AG04450 (cell line): Measurements from ENCODE around the gene NBEAL2. TPM values are rescaled to one million over a fixed set of nuclear protein-coding genes. Genes with fewer than 3 reads are reported as not detected.
"Not testable (repeated sequence)": the region's sequence is repeated elsewhere in the genome, so short reads cannot be mapped to it uniquely, and the experiment has no call there.

ENCODE experiments used
- CTCF ChIA-PET: fragments of 300-600, 350-600 bp; formaldehyde crosslinking; extraction: SDS; loops from one replicate; lab custom pipeline; 2022; ENCODE audit warnings: antibody characterized with exemption, inconsistent platforms; lab: Charles Lee
- POLR2A ChIA-PET: fragments of 350-600 bp; formaldehyde crosslinking; extraction: SDS; loops from one replicate; lab custom pipeline; 2021; ENCODE audit warnings: antibody characterized with exemption, inconsistent platforms; lab: Yijun Ruan, JAX
- DNase-seq: peaks from one replicate; pipeline ENCODE4 v3.0.0-alpha.2; 2011; ENCODE audit warnings: low read depth, low spot score
- H3K27ac ChIP-seq: one replicate; pipeline ENCODE4 v1.5.1; 2012; ENCODE audit warnings: low read depth, low read length, control low read depth
- H3K27me3 ChIP-seq: one replicate; pipeline ENCODE4 v1.6.0; 2012; ENCODE audit warnings: low read length; ENCODE audit not compliant: control insufficient read depth, insufficient read depth
- H3K4me3 ChIP-seq: 2 replicates; pipeline ENCODE4 v1.5.1; 2011; ENCODE audit warnings: mild to moderate bottlenecking, low read depth, low read length, control low read depth
- H3K9me3 ChIP-seq: 2 replicates; pipeline ENCODE4 v1.5.1; 2012; ENCODE audit warnings: low read length; ENCODE audit not compliant: control insufficient read depth, insufficient read depth
- CTCF ChIP-seq: IDR thresholded peaks from 2 replicates; pipeline ENCODE4 v1.5.1; 2011; ENCODE audit warnings: low read depth, low read length, control low read depth, inconsistent platforms
- polyA plus RNA-seq: library from polyadenylated mRNA; depleted of rRNA; stranded (reverse); fragments of >200 nt; gene quantifications from 2 replicates; pipeline ENCODE4 v1.2.3, GENCODE V29; 2011

Gene NBEAL2
- polyA plus RNA-seq, 1 experiment: 2.1 TPM

DNA sequence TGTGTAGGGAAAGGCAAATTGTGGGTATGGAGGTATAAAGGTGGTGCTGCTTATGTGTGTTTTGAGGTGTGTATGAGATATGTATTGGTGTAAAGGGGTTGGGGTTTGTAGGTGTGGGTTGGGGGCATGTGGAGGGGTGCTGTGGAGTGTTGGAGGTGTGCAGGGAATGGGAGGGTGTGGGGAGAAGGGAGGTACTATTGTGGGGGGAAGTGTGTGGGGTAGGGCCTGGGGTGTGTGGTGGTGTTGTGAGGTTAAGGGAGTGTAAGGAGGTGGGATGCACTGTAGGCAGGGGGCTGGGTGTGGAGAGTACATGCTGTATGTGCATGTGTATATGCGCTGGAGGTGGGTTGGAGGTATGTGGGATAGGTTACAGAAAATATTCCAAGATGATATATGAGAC, 18.6 kb upstream of the NBEAL2 start:
- no peak for TF ChIP-seq CTCF
- ChIA-PET POLR2A (no interaction called here), CTCF (interaction anchor here (0.6 kb wide), 1 partner anchor 309 kb away, joined by 4 read pairs; no protein-coding TSS in a partner anchor)
- no peak overlapping the region for H3K4me3 ChIP-seq
- H3K9me3 ChIP-seq: no peaks in the 10 kb centered on the region; the same call in 1 of the 2 replicates
- no peaks in the 10 kb centered on the region for H3K27me3 ChIP-seq
- no peak for DNase-seq
- H3K27ac ChIP-seq: peak overlapping the region; percentile 59

DNA sequence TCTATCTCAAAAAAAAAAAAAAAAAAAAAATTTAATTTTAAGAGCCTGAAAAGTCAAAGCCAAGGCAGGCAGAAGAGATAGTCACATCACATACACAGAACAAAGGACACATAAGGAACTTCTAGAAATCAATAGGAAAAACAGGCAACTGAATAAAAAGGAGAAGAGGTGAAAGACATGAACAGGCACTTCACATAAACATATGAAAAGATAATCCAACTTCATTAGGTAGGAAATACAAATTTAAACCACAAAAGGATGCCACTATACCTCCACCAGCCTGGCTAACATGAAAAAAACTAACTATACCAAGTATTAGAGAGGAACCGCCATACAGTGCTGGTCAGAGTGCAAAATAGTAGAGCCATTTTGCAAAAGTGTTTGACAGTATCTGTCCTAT, 17.0 kb upstream of the NBEAL2 start:
- CTCF ChIA-PET: no interaction called here
- POLR2A ChIA-PET: no interaction called here

GRCh38 chr3:46962990-46963389, 16.5 kb upstream of the NBEAL2 start:
- no peak for DNase-seq
- TF ChIP-seq CTCF: no peak
- ChIA-PET CTCF (no interaction called here), POLR2A (no interaction called here)
- Histone ChIP-seq H3K27me3 (no peaks in the 10 kb centered on the region), H3K9me3 (no peaks in the 10 kb centered on the region; the same call in 1 of the 2 replicates), H3K27ac (no peak overlapping the region), H3K4me3 (no peak overlapping the region)

More for the DNA sequence above, 17.0 kb upstream of the NBEAL2 start:
- TF ChIP-seq CTCF: no peak
- Histone ChIP-seq H3K27ac (no peak overlapping the region), H3K4me3 (no peak overlapping the region), H3K9me3 (no peaks in the 10 kb centered on the region; the same call in 1 of the 2 replicates), H3K27me3 (no peaks in the 10 kb centered on the region)
- DNase-seq: no peak

GRCh38 chr3:46964038-46964590, 15.4 kb upstream of the NBEAL2 start:
- H3K9me3 ChIP-seq, H3K4me3 ChIP-seq, H3K27ac ChIP-seq, DNase-seq, H3K27me3 ChIP-seq, CTCF ChIA-PET: not testable (repeated sequence)
- POLR2A ChIA-PET: interaction anchor here (1.1 kb wide), 1 partner anchor 15 kb away, joined by 3 read pairs; the partner anchor contains the start of gene NBEAL2

DNA sequence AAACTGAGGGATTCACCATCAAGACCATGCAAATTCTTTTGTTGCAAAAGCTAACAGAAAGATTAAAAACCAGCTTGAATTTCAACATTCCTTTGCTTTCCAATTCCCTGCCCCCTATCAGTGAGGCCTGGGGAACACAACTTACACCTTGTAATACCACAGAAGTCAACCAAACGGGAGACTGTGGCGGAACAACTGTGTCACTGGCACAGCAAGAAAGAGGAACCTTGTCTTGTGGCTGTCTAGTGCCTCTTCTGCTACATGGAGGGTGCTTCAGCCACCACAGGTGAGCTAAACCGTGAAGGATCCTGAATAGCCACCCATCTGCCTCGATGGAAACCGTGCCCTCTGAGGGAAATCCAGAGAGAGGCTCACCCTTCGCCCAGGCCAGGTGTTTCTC, 14.3 kb upstream of the NBEAL2 start:
- ChIA-PET CTCF (interaction anchor here (0.8 kb wide), 1 partner anchor 119 kb away, joined by 4 read pairs; no protein-coding TSS in a partner anchor), POLR2A (interaction anchor here (1.1 to 1.4 kb wide), 2 partner anchors 11 to 14 kb away, joined by 3 to 8 read pairs; partner anchors contain the start of genes CCDC12 and NBEAL2)
- H3K9me3 ChIP-seq: no peaks in the 10 kb centered on the region; the same call in 1 of the 2 replicates
- no peaks in the 10 kb centered on the region for H3K27me3 ChIP-seq
- no peak overlapping the region for H3K4me3 ChIP-seq
- H3K27ac ChIP-seq: no peak overlapping the region
- TF ChIP-seq CTCF: no peak
- DNase-seq: no peak
